OCI-LY7 (cell line): Measurements from ENCODE around the gene TAF7.

Experiments used
- EZH2phosphoT487 ChIP-seq: fragments of 200-600 bp; sonication (generic); IDR thresholded peaks from 2 replicates; pipeline ENCODE4 v1.6.1; 2018; ENCODE audit warnings: low read depth, borderline replicate concordance, mild to moderate bottlenecking, mixed run types, antibody characterized with exemption, low read length, moderate library complexity, mixed read lengths
- TF ChIP-seq, protein P1 (sequence below): fragments of 200-600 bp; sonication (generic); conservative IDR thresholded peaks from 2 replicates; pipeline ENCODE4 v1.5.1; 2014; ENCODE audit warnings: mild to moderate bottlenecking, antibody characterized with exemption, low read length, moderate library complexity, mixed read lengths

DNA sequence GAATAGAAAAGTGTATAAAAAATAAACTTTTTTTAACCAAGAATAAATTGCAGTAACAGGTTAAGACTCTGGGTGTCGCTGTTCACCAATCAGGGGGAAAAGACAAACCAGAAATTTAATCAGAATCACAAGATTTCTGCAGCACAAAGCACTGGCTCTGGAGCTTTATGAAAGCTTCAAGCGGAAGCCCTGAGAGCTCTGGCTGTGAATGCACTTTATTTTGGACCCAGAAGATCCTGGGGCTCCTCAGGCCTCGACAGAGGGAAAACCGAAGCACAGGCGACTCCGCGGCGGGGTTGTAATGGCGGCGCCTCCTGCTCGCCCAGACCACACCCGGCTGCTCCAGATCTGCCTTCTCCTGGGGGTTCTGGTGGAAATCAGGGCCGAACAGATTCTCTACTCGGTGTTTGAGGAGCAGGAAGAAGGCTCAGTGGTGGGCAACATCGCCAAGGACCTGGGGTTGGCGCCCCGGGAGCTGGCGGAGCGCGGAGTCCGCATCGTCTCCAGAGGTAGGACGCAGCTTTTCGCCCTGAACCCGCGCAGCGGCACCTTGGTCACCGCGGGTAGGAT lies 34.4 kb upstream of the TAF7 start, which contains the start of gene PCDHGA4:
- TF ChIP-seq, protein P1, sequence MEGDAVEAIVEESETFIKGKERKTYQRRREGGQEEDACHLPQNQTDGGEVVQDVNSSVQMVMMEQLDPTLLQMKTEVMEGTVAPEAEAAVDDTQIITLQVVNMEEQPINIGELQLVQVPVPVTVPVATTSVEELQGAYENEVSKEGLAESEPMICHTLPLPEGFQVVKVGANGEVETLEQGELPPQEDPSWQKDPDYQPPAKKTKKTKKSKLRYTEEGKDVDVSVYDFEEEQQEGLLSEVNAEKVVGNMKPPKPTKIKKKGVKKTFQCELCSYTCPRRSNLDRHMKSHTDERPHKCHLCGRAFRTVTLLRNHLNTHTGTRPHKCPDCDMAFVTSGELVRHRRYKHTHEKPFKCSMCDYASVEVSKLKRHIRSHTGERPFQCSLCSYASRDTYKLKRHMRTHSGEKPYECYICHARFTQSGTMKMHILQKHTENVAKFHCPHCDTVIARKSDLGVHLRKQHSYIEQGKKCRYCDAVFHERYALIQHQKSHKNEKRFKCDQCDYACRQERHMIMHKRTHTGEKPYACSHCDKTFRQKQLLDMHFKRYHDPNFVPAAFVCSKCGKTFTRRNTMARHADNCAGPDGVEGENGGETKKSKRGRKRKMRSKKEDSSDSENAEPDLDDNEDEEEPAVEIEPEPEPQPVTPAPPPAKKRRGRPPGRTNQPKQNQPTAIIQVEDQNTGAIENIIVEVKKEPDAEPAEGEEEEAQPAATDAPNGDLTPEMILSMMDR, result peak; percentile 98
- TF ChIP-seq EZH2phosphoT487, result no peak
